Measurements from ENCODE around the gene SNCAIP. TPM values are rescaled to one million over a fixed set of nuclear protein-coding genes. Genes with fewer than 3 reads are reported as not detected.

Gene SNCAIP
- total RNA-seq, 1 experiment from 2014 or later, result 3.0 TPM

- no peak overlapping the region for H3K4me3 Mint-ChIP-seq
- no peaks in the 10 kb centered on the region for H4K20me1 ChIP-seq (ENCODE audit: control insufficient read depth, insufficient read depth, insufficient read length)
- H3K56ac ChIP-seq (ENCODE audit: insufficient read length, low read depth, low read length), result no peak overlapping the region
- no peak overlapping the region for H2BK5ac ChIP-seq (ENCODE audit: insufficient read length, low read length)
- H3K36me3 Mint-ChIP-seq (ENCODE audit: insufficient read depth in 1 of 3, low read depth in 3 of 3), result no peaks in the 10 kb centered on the region; a peak in 1 of 7 replicates
- no peaks in the 10 kb centered on the region for H3K4me1 ChIP-seq (ENCODE audit: insufficient read depth, low read length)
- no CpG with 5 or more reads among the region's 2 CpGs for WGBS (ENCODE audit: extremely low coverage, insufficient read length, low lambda C conversion rate)
- TF ChIP-seq CTCF (conservative IDR thresholded peaks at IDR 0.05), result no peak
- no peaks in the 10 kb centered on the region for H3K9me3 Mint-ChIP-seq
- H3K9ac ChIP-seq (ENCODE audit: extremely low read depth, insufficient read length, low read length), result no peak overlapping the region
- no peak overlapping the region for H3K18ac ChIP-seq (ENCODE audit: insufficient read length, low read depth, low read length)
- H3K79me1 ChIP-seq (ENCODE audit: insufficient read depth, low read depth, low read length, poor library complexity, severe bottlenecking), result no peaks in the 10 kb centered on the region
- no peak overlapping the region for H3K4me2 ChIP-seq (ENCODE audit: insufficient read depth, insufficient read length, low read length)
- no peaks in the 10 kb centered on the region for H3K27me3 Mint-ChIP-seq (ENCODE audit: low read depth)
- DNase-seq, result no peak
- H2AK5ac ChIP-seq (ENCODE audit: insufficient read length, low read length), result no peak overlapping the region
- H2AFZ ChIP-seq (ENCODE audit: low read length), result no peak overlapping the region
- H3K4me1 Mint-ChIP-seq, result peaks cover 0 to 4% of the 10 kb centered on the region in 2 experiments; a peak in 3 of 4 replicates
- H3T11ph ChIP-seq (ENCODE audit: low read length), result no peak overlapping the region
- no peak overlapping the region for H4K8ac ChIP-seq (replicated peaks; ENCODE audit: insufficient read length, low read depth, low read length)
- H3K79me2 ChIP-seq (ENCODE audit: insufficient read depth, low read length), result no peaks in the 10 kb centered on the region
- no peak overlapping the region for H2BK120ac ChIP-seq (ENCODE audit: low read depth, low read length, poor library complexity, severe bottlenecking)
- H3K27me3 ChIP-seq (ENCODE audit: insufficient read depth, low read length), result no peaks in the 10 kb centered on the region
- no peak overlapping the region for H2BK15ac ChIP-seq (ENCODE audit: low read depth, low read length)
- no peak overlapping the region for H3K23ac ChIP-seq (ENCODE audit: insufficient read length, low read depth, low read length)
- H3K23me2 ChIP-seq (ENCODE audit: insufficient read length, low read depth, low read length, poor library complexity, severe bottlenecking), result no peaks in the 10 kb centered on the region
- H2BK12ac ChIP-seq (ENCODE audit: insufficient read length, low read depth, low read length), result no peak overlapping the region
- no peak overlapping the region for H3K14ac ChIP-seq (ENCODE audit: insufficient read depth, low read length)
- H3K27ac ChIP-seq (ENCODE audit: insufficient read length, low read depth, low read length), result no peak overlapping the region
- H2BK20ac ChIP-seq (ENCODE audit: low read depth, low read length, poor library complexity, severe bottlenecking), result no peak overlapping the region
- no peak overlapping the region for H4K91ac ChIP-seq (ENCODE audit: insufficient read length, low read depth, low read length)
- H4K5ac ChIP-seq (ENCODE audit: insufficient read length, low read depth, low read length), result no peak overlapping the region
- no peaks in the 10 kb centered on the region for H3K9me3 ChIP-seq (ENCODE audit: control insufficient read depth, low read depth, low read length)
- no peak overlapping the region; a peak in 1 of 7 replicates for H3K27ac Mint-ChIP-seq
- no peak overlapping the region for H3K4ac ChIP-seq (ENCODE audit: low read depth, low read length)
Measured at GRCh38 chr5:122398016-122398415, 86.0 kb downstream of the SNCAIP start.
